Activated naive CD8-positive, alpha-beta T cell treated with anti-CD3 and anti-CD28 coated beads, Interleukin-2, amount 50 U/mL, for 16 hours (primary cell): ENCODE results near the gene TGFB2.

Experiments used
- DNase-seq: peaks from one replicate; pipeline ENCODE4 v3.0.0-alpha.2; 2020; ENCODE audit warnings: low read depth, low spot score

The TGFB2 gene

GRCh38 chr1:218462116-218462515 lies 117.0 kb downstream of the TGFB2 start:
- no peak for DNase-seq

DNA sequence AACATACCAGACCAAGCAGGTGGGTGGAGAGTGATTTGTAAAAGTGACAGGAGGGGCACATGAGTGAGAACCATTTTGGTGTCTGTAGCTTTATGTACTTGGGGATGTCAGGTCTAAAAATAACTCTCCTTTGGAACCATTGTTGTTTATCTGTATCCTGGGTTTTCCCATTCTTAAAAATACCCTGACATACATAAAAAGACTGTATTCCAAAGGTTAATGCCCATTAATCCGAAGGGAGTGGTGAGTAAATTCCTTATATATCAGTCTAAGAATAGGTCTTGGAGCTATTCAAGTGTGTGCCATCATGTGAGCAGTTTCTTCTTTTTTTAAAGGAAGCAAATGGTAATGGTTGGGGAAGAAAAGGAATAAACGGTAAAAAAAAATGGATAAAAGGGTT lies 117.5 kb downstream of the TGFB2 start:
- DNase-seq = no peak

DNA sequence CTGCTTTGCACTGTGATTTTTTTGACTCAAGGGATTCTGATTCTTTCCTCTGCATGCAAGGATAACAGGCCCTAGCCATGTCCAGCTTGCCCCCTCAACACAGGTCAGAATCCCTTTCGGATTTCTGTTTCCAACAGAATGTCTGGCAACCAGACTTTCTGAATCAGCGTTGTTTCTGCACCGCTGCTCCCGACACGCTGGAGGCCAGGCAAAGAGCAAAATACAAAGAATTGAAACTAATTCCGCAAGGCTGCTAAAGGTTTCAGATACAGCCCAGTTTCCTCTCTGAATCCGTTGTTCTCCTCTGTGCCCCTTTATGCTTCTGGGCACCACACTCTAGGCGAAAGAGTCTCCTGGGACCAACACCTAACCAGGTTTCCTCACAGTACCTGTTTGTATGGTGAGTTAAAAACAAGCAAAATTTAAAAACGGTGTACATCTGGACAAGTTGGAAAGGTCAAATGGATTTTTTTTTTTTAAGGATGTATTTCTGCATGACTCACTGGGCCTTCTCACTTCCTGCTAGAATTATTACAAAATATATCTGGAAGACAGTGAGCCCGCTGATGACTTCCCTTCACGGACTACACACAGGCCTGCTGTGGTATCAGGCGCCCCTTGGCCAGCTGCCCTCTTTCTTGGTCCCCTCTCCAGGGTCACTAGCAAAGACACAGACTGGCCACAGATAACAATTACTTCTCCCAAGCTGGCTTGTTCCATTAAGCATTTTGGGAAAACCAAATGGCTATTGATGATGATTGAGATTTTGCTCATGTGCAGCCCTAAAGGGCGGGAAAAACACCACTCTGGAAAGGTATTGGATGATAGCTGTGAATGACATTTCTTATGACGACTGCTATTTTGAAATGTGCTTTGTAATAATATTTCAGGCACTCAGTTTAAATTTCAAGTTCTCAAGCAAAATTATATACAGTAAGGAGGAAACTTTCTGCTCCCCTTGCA lies 118.3 kb downstream of the TGFB2 start:
- no peak for DNase-seq

DNA sequence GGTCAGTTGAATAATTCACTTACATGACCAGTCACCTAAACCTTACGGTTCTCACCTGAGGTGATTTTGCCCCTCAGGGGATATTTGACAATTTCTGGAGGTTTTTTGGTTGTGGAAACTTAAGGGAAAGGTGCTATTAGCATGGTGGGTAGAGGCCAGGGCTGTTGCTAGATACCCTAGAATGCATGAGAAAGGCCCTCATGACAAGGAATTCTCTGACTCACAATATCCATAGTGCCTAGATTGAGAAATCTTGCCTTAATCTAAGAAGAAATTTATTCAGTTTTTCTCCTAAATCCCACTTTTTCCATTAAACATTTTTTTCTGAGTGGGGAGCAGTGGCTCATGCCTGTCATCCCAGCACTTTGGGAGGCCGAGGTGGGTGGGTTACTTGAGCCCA lies 119.7 kb downstream of the TGFB2 start:
- no peak for DNase-seq

- no peak for DNase-seq
Observed at GRCh38 chr1:218466341-218467010, 121.3 kb downstream of the TGFB2 start.

DNA sequence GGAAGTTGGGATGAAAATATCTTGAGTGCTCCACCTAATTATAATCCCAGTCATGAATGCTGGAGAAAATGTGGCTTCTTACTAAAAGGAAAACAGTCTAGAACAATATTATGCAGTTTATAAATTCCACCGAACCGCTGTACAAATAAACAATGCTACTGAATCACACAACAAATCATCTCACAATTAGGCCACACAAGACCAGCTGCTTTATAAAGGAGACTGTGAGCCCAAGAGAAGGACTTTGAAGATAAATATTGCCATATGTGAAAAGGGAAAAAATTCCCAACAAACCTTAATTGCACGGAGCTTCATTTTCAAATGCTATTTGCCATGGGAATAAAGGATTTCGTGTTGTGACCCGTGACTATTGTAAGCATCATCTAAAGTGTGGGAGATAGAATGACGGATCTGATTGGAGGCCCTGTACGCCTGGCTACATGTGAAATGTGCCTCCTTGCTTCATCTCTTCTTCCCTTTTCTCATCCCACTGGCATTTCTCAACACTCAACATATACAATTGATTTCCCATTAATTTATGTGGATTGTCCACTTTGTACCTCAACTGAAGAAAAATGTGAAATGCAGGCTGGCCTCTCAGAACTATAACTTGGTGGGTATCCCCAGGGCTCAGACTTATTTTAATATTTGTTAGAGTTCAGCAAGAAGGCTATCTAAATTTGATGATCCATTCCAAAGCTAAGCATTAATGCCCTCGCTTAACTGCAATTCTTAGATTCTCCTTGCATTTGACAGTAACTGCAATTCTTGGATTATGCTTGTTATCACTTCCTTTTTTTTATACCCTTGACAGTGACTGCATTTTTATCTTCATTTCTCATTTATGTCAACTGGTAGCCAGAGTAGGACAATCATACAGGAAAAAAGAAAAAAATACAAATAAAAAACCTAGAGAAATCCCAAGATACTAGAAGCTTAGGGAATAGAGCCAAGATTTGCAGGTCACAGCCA lies 122.3 kb downstream of the TGFB2 start:
- DNase-seq = no peak

DNA sequence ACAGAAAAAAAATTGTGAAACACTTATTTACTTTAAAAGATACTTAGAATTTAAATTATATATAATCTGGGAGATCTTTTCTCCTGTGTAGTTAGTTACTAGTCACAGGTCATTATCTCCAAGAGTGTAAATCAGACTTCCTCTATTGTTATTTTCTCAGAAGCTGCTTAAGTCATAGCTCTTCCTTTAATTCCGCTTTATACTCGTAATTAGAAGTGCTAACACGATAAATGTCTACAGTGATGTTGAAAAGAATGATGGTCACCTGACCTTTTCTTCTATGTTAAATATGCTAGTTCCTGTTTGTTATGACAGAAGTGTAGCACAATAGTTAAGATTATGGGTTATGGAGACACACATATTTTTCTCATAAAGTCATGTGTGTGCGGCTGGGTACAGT lies 123.6 kb downstream of the TGFB2 start:
- no peak for DNase-seq

- no peak for DNase-seq
Observed at GRCh38 chr1:218472885-218473284, 127.7 kb downstream of the TGFB2 start.

GRCh38 chr1:218473522-218473921 lies 128.4 kb downstream of the TGFB2 start:
- no peak for DNase-seq

GRCh38 chr1:218474128-218474527 lies 129.0 kb downstream of the TGFB2 start:
- no peak for DNase-seq

- DNase-seq = no peak
Observed at GRCh38 chr1:218475275-218475674, 130.1 kb downstream of the TGFB2 start.

DNA sequence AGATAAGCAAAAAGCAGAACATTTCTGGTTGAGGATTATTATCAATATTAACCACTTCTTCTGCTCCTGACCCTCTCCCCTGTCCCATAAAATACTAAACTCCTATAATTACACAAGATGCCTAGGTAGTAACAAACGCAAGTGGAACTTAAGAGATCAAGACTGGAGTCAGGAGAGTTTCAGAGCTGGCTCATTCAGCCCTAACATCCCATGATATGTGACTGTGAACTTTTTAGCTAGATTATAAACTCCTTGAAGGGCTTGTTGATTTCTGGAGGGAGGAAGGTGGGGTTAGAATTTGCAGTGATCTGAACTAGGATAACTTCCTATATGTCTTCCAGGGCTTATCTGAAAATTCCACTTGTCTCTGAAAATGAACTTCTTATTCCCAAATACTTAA lies 130.6 kb downstream of the TGFB2 start:
- no peak for DNase-seq

GRCh38 chr1:218476385-218476784 lies 131.2 kb downstream of the TGFB2 start:
- DNase-seq = no peak

DNA sequence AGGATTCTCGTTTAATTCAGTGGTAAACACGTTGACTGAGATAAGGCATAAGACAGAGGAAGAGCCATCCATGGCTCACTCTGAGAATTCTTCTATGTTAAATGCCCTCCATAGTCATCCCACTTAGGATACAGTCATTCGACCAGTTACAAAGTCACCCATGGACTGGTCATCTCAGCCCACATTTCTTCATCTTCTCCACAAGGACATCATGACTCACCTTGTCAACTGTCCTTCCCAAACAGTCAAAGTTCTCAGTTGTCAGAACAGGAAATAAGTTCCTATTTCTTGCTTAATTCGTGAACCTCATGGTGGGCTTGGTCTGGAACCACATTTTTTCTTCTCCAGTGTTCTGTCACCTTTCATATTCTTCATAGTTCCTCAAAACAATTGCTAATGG lies 133.2 kb downstream of the TGFB2 start:
- no peak for DNase-seq

- no peak for DNase-seq
Observed at GRCh38 chr1:218479436-218480115, 134.4 kb downstream of the TGFB2 start.

GRCh38 chr1:218480137-218480536 lies 135.0 kb downstream of the TGFB2 start:
- no peak for DNase-seq

GRCh38 chr1:218480588-218481099 lies 135.5 kb downstream of the TGFB2 start:
- DNase-seq = no peak

DNA sequence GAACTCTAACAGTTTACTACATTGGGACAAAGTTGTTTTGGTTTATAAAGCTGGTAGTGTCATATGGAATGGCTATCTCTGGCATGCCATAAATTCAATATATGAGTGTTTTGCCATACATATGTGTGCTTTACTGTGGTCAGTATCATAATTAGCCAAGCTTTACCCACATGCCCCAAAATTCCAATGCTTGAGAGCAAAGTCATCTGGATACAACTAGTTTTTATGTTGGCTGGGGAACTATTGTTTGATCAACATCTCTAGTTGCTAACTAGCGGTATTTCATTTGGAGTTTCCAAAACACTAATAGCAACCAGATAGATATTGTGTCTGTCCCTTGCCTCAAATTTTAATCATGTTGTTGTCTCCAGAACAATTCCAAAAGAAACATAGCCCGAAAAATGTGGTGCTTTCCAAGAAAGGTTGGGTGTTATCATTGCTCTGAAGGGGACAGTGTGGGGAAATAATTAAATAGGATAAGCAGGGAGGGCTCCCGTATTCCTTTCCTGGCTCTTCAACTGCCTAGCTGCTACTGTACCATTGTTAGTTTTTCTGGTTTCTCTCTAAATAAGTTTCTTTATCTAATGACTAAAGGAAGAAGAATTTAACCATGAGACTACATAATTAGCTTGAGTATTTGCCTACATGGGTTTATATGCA lies 136.1 kb downstream of the TGFB2 start:
- DNase-seq = no peak

- no peak for DNase-seq
Observed at GRCh38 chr1:218482683-218483082, 137.5 kb downstream of the TGFB2 start.

DNA sequence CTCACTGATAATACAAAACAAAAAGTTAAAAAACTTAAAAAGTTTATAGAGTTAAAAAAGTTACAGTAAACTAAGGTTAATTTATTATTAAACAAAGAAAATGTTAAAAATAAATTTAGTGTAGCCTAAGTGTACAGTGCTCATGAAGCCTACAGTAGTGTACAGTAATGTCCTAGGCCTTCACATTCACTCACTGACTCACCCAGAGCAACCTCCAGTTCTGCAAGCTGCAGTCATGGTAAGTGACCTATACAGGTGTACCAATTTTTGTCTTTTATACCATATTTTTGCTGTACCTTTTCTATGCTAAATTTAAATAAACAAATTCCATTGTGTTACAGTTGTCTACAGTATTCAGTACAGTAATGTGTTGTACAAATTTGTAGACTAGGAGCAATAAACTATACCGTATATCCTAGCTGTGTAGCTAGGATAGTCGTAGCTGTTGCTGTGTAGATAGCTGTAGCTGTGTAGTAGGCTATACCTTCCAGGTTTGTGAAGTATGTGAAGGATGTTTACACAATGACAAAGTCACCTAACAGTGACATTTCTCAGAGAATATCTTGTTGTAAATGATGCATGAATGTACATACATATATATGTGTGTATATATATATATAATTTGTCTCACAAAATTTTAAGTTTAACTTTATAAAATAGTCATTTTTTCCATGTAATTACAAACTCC lies 140.2 kb downstream of the TGFB2 start:
- no peak for DNase-seq
